Measurements from ENCODE around the gene FADS6.

Gene FADS6
- total RNA-seq, result 0 to 0.12 (median 0) reads per million in 4 experiments

GRCh38 chr17:74892974-74893911 is at the start of gene FADS6:
Gene FADS6, minus strand, starts transcription at chr17:74893633. Its CDS starts 38 bp downstream, at chr17:74893595.
- no peak for DNase-seq

DNA sequence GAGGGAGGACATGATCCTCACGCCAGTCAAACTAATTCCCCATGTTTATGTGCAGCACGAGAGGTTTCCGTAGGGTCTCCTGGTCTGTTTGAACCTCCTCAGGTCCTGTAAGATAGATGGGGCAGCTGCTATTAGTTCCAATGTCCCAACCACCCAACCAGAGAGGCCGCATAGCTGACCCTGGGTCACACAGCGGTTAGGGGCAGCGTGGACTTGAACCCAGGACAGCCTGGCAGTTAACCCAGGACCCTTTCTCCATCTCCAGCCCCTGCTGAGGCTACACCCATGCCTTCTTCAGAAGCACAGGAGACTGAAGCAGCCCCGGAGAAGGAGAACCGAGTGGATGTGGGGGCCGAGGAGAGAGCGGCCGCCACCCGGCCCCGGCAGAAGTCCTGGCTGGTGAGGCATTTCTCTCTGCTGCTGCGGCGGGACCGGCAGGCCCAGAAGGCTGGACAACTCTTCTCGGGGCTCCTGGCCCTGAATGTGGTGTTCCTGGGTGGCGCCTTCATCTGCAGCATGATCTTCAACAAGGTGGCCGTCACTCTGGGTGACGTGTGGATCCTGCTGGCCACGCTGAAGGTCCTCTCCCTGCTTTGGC is 47.8 kb upstream of the FADS6 start:
- DNase-seq, result no peak

DNA sequence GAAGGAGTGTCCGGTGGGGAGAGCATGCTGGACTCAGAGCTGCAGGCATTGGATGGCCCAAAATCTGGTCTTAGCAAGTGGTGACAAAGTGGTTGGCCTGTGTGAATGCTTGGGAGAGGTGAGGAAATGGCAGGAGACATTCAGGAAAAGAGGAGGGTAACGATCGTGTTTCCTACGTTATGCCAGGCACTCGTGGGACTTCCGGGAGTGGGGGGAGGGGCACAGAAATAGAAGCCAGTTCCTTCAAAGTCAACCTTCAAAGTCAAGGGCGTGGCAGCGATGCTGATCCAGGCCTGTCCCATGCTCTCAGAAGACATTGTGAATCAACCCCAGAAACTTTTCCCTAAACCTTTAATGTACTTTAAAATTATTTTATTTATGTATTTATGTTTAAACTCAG is 46.1 kb upstream of the FADS6 start:
- DNase-seq, result no peak

- no peak for DNase-seq
These were observed 44.9 kb upstream of the FADS6 start for GRCh38 chr17:74938194-74938950.

DNA sequence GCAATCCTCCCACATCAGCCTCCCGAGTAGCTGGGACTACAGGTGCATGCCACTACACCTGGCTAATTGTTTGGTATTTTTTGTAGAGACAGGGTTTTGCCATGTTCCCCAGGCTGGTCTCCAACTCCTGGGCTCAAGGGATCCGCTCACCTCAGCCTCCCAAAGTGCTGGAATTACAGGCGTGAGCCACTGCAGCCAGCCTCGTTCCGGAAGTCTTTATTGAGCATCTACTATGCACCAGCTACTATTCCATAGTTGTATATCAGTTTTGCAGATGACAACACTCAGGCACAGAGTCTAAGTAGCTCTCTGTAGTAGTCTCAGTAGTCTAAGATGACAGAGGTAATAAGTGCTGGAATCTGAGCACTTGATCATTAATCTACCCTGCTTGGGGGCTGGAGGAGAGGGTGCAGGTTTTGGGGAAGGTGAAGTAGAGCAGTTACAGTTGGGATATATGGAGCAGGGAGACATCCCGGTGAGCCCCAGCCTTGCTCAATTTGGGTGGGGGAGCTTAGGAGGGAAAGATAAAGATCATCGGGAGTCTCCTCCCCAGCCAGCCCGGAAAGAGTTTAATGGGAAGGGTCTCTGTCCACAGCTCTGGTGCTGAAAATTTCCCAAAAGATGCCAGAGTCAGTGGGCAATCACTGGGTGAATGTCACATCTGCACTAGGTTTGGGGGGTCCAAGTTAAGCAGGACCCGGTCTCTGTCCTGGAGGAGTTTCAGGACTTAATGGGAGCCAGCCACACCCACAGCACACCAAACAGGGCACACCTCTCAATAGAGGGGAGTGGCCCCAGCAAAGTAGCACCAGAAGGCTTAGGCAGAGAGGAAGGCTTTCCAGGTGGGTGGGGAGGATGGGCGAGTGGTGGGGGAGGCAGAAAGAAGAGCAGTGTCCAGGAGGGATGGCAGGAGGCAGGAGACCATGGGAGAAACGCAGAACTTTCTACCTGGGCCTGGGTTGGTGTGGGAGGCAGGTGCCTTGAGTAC is 43.9 kb upstream of the FADS6 start:
- no peak for DNase-seq

DNA sequence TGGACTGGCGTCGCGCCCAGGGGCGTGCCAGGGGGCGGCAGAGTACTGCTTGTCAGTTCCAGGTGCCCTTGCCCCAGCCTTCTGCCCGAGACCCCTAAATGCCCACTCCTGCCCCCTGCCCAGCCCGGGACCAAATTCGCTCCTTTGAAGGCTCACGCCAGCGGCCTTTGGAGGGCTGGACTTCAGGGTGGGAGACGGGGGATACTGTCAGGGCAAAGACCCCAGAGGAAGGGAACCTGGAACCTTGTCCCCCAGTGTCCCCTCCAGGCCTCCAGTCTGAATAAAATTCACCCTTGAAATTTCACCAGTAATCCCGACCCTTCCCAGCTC is 43.0 kb upstream of the FADS6 start:
- no peak for DNase-seq

GRCh38 chr17:74935585-74936469 is 42.4 kb upstream of the FADS6 start, which contains the start of gene OTOP3:
Gene OTOP3, plus strand, starts transcription at chr17:74935898. Its CDS starts 24 bp downstream, at chr17:74935922.
- no peak for DNase-seq

DNA sequence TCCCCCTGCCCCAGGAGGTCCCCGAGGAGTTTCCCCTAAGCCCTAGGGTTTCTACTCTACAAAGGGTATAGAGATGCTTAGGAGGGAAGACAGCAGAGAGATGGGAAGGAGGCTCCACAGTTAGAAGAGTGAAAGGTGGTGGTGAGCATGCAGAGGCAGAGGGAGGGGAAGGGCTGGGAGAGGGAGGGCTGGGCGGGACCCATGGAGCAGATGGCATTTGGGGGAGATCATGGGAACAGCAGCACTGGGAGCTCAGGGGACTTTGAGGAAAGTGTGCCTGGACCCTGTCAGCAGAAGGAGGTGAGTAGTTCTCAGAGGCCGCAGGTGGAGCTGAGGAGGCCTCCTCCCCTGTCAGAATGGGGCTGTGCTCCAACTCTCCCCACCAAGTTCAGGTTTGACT is 41.6 kb upstream of the FADS6 start:
- no peak for DNase-seq

- DNase-seq, result no peak
These were observed 37.2 kb upstream of the FADS6 start for GRCh38 chr17:74930535-74931036.

GRCh38 chr17:74928786-74929185 is 35.4 kb upstream of the FADS6 start:
- DNase-seq, result no peak

DNA sequence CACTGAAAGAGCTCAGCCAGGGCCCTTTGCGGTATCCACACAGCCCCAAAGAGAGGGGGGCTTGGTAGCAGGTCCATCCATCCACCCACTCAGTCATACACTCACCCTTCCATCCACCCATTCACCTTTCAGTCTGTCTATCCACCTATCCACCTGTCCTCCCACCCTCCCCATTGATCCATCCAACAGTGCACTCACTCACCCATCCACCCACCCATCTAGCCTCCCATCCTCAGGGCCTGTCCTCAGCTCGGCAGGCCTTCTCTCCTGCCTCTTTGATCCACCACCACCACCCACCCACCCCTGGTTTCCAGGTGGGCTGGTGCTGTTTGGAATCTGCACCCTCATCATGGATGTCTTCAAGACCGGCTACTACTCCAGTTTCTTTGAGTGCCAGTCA is 31.8 kb upstream of the FADS6 start:
- no peak for DNase-seq

- DNase-seq, result no peak
These were observed 31.0 kb upstream of the FADS6 start, which contains the start of gene OTOP2 for GRCh38 chr17:74924250-74924948. Gene OTOP2, plus strand, starts transcription at chr17:74924273. Its CDS starts 360 bp downstream, at chr17:74924633.

GRCh38 chr17:74923538-74924249 is 30.3 kb upstream of the FADS6 start:
- DNase-seq, result peak; percentile 53

- no peak for DNase-seq
These were observed 29.5 kb upstream of the FADS6 start, which contains the start of gene USH1G for GRCh38 chr17:74922694-74923537. Gene USH1G, minus strand, starts transcription at chr17:74923255. Its CDS starts 182 bp downstream, at chr17:74923073.

DNA sequence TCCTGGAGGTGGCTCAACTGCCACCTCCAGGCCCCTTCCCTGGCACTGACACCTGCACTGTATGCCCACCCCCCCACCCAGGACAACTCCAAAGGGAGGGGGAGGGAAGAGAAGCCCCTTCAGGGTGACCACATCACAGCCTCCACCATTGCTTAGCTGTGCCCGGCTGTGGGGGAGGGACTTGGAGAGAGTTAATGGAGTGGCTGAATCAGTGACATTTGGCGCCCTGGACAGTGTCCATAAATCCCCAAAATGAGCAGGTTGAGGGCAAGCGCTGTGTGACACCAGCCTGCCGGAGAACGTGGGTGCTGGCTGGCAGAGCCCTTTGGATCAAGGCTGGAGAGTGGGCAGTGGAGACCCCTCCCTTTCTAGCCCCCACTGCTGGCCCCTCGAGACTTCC is 28.7 kb upstream of the FADS6 start:
- DNase-seq, result no peak

DNA sequence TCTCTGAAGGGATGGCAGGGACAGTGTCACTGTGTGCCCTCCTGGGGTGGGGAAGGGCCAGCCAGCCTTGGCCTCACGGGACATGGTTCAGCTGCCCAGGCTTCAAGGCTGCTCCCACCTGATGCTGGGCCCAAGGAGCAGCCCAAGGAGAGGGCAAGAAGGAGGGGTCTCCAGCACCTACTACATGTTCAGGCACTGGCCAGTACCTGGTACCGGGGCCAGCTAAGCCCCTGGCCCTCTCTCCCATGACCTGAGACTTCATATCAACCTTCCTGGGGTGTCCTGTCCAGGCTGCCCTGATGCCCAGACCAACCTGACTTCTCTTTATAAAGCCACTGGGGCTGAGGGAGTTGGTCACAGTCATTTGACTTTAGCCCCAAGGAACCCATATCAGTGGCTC is 28.3 kb upstream of the FADS6 start:
- no peak for DNase-seq

GRCh38 chr17:74921026-74921681 is 27.7 kb upstream of the FADS6 start:
- no peak for DNase-seq

GRCh38 chr17:74920642-74921025 is 27.2 kb upstream of the FADS6 start:
- no peak for DNase-seq

Measured in effector CD8-positive, alpha-beta T cell (primary cell).